ENCODE data around the gene DOLK.

Gene DOLK

DNA sequence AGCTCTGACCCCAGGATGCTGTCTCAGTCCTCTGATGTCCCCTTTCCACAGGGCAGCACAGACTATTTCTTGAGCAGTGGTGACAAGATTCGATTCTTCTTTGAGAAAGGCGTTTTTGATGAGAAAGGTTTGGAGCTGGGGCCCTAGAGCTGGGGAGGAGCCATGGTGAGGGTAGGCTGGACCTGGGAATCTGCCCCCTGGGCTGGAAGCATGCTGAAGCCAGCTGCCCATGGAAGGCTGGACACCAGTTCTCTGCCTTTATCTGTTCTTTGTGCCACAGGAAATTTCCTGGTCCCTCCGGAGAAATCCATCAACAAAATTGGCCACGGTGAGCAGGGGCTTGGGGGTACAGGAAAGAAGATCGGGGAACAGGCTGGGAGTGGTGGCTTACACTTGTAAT lies 13.7 kb downstream of the DOLK start:
- no peak for DNase-seq (ENCODE audit: low read depth in 2 of 2)

DNA sequence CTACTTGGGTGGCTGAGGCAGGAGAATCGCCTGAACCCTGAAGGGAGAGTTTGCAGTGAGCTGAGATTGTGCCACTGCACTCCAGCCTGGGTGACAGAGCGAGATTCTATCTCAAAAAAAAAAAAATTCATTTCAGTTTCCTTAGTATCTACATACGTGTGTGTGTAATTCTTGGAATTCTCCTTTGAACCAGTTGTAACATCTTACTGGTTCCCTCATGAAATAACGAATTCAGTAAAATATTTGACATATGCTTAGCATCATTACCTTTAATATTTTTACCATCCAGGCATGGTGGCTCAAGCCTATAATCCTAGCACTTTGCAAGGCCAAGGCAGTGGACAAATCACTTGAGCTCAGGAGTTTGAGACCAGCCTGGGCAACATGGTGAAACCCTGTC lies 17.8 kb downstream of the DOLK start:
- no peak for DNase-seq (ENCODE audit: low read depth in 2 of 2)

DNA sequence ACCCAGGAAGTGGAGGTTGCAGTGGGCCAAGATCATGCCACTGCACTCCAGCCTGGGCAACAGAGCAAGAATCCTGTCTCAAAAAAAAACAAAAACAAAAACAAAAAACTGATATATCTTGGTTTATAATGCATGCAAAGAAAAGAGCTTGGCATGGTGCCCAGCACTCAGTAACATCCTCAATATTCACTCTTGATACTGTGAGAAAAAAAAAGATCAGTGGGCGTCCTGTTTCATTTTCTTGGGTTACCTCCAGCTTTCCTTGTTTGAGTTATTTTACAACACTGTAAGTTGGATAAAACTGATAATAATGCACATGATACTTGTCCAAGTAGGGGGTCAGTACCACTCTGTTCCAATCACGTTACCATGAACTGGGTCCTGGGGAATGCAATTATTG lies 18.8 kb downstream of the DOLK start:
- DNase-seq (ENCODE audit: low read depth in 2 of 2), result no peak

DNA sequence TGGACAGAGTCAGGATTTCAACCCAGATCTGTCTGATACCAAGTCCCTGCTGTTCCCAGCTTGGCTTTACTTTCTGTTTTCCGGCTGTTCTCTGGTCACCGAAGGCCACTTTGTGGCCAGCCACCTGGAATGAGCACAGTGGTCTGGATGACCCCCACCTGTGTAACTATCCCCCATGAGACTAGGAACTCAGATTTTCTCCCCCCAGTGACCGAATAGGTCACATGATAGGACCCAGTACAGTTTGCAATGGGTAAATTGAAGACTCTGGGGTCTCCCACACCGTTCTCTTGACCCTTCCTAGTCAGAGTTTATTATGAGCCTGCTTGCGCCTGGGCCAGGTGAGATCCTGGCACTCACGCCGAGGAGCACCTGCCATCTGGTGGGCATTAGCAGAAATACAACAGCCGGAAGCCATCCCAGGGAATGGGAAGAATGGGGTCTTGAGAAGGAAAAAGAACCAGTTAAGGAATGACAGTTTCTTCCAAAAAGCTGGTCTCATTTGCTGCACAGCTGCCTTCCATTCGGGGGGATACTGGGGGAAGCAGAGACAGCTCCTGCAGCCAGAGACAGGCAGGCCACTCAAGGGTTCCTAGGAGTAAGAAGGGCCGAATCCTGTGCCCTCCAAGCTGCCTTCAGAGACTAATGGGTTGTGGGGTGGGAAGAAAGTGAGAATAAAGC lies 19.5 kb downstream of the DOLK start:
- DNase-seq (ENCODE audit: low read depth in 2 of 2), result no peak

DNA sequence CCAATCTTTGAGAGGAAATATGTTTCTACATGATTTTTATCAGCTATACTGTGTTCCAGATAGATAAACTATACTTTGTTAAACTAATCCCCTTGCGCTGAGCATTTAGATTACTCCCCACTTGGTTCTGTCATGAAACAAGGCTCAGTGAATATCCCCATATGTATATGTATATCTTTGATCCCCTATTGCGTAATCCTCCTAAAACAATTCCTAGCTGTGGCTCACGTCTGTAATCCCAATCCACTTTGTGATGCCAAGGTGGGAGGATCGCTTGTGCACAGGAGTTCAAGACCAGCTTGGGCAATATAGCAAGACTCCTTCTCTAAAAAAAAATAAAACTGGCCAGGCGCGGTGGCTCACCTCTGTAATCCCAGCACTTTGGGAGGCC lies 23.9 kb downstream of the DOLK start:
- DNase-seq (ENCODE audit: low read depth in 2 of 2), result no peak

DNA sequence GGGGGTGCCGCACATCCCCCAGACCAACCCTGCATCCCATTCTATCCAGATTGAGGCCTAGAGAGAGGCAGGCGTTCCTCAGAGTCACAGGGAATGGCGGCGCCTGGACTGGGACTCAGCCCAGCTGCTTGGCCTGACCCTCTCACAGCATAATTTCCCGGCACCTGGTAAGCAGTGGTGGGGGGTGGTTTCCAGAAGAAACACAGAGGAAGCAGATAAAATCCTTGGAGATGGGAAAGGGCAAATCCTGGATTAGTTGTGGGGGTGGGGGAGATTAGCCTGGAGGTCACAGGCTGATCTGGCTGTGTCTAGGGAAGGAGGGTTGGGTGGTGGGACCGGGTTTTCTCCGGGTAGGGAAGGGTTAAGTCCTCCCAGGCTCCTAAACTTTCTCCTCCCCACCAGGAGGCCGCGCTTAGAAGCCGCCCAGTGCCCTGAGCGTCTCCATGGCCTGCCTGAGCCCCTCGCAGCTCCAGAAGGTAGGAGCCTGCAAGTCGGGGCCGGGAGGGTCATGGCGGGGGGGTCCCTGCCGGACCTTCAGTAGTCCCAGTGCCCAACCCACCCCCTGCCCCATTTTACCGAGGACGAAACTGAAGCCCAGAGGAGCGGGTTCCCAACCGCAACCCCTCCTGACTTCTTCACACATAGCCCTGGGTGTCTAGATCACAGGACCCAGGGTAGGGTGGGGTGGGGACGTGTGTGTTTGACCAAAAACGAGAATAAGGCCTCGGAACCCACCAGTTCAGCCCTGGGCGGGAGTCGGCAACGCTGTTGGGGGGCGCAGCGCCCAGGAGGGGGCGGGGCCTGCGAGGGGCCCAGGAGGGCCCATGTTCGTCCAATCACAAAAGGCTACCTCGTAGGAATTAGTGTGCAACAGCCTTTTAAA lies 25.3 kb downstream of the DOLK start:
- DNase-seq (ENCODE audit: low read depth in 2 of 2), result no peak

DNA sequence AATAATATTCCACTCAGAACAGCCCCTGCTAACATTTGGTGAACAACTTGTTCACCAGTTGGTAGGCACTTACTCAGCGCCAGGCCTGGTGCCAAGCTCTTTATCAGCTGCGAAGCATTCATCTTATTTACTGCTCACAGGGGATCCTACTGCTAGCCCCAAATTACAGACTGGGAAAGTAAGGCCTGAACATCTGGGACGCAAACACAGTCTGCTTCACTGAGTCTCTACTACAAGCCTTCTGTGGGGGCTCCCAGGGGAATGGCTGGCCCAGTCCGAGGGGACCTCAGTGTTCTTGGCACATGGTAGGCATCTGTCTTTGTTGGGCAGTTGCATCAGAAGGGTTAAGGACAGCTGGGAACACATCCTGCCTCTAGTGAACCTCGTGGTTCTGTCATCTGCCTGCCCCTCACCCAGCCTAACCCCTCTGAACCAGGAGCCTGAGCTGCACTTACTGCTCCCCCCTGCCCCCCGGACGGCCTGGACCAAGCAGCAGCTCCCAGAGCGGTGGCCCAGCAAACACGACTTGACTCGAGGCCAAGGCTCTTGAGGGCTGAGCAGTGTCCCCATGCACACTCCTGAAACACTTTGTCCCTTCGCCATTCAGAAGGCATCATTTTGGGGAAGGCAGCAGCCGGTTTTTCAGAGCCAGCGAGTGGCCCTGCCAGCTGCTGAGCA lies 26.9 kb downstream of the DOLK start, which contains the start of gene PHYHD1:
TSS of gene PHYHD1 (plus strand) at position 602 of the 678 bp plus-strand sequence. CDS start 1,342 bp downstream, outside the sequence.
- DNase-seq (ENCODE audit: low read depth in 2 of 2), result no peak

DNA sequence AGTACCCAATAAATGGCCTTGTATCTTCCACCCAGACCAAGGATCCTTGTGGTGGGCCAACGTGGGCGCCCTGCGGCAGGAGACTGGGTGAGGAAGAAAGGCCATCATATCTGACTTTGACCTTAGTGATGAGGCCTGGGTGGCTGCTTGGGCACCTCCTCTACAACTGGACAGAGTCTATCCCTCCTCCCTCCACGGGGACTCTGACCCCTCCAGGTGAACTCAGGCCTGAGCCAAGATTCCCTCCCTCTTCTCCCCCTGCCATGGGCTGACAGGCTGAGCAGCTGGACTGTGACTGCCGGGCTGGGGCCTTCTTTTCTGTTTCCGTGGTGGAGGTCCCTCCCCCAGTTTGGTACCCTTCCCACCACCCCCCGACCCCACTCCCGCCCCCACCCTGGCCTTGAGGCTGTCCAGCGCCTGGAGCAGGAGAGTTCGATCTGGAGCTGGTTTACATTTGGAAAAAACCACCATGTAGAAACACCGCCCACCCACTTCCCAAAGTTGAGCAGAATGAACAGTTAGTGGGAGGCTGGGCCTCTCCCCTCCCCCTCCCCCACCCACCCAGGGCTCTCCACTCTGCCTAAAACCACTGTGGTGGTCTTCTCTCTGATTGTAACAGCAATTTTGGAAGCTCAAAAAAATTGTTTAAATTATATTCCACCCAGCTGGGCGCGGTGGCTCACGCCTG lies 27.9 kb downstream of the DOLK start:
- DNase-seq (ENCODE audit: low read depth in 2 of 2), result no peak

DNA sequence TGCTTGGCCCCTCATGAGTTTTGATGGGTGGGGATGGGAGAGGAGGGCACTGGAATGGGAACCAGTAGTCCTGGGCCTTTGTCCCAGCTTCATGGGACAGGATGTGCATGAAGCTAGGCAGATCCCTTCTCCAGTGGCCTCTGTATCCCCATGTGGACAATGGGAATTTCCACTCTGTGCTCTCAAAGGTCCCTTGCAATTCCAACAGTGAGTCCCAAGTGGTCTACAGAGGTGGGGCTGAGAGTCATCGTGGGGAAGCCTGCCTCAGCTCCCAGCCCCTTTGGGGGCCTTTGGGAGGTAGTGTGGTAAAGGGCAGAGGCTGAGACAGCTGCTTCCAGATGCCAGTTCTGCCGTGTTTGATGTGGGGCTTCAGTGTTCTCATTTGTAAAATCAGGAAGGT lies 28.5 kb downstream of the DOLK start:
- DNase-seq (ENCODE audit: low read depth in 2 of 2), result no peak

DNA sequence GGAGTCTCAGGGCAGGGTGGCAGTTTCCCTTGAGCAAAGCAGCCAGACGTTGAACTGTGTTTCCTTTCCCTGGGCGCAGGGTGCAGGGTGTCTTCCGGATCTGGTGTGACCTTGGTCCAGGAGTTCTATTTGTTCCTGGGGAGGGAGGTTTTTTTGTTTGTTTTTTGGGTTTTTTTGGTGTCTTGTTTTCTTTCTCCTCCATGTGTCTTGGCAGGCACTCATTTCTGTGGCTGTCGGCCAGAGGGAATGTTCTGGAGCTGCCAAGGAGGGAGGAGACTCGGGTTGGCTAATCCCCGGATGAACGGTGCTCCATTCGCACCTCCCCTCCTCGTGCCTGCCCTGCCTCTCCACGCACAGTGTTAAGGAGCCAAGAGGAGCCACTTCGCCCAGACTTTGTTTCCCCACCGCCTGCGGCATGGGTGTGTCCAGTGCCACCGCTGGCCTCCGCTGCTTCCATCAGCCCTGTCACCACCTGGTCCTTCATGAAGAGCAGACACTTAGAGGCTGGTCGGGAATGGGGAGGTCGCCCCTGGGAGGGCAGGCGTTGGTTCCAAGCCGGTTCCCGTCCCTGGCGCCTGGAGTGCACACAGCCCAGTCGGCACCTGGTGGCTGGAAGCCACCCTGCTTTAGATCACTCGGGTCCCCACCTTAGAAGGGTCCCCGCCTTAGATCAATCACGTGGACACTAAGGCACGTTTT lies 30.1 kb downstream of the DOLK start:
- DNase-seq (ENCODE audit: low read depth in 2 of 2), result no peak

DNA sequence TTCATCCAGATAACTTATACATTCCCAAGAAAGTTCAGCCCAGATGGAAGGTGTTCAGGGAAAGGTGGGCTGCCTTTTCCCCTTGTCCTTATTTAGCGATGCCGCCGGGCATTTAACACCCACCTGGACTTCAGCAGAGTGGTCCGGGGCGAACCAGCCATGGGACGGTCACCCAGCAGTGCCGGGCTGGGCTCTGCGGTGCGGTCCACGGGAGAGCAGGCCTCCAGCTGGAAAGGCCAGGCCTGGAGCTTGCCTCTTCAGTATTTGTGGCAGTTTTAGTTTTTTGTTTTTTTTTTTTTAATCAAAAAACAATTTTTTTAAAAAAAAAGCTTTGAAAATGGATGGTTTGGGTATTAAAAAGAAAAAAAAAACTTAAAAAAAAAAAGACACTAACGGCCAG lies 30.7 kb downstream of the DOLK start:
- DNase-seq (ENCODE audit: low read depth in 2 of 2), result no peak

DNA sequence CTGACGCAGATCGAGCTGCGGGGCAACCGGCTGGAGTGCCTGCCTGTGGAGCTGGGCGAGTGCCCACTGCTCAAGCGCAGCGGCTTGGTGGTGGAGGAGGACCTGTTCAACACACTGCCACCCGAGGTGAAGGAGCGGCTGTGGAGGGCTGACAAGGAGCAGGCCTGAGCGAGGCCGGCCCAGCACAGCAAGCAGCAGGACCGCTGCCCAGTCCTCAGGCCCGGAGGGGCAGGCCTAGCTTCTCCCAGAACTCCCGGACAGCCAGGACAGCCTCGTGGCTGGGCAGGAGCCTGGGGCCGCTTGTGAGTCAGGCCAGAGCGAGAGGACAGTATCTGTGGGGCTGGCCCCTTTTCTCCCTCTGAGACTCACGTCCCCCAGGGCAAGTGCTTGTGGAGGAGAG lies 31.2 kb downstream of the DOLK start:
- DNase-seq (ENCODE audit: low read depth in 2 of 2), result no peak

DNA sequence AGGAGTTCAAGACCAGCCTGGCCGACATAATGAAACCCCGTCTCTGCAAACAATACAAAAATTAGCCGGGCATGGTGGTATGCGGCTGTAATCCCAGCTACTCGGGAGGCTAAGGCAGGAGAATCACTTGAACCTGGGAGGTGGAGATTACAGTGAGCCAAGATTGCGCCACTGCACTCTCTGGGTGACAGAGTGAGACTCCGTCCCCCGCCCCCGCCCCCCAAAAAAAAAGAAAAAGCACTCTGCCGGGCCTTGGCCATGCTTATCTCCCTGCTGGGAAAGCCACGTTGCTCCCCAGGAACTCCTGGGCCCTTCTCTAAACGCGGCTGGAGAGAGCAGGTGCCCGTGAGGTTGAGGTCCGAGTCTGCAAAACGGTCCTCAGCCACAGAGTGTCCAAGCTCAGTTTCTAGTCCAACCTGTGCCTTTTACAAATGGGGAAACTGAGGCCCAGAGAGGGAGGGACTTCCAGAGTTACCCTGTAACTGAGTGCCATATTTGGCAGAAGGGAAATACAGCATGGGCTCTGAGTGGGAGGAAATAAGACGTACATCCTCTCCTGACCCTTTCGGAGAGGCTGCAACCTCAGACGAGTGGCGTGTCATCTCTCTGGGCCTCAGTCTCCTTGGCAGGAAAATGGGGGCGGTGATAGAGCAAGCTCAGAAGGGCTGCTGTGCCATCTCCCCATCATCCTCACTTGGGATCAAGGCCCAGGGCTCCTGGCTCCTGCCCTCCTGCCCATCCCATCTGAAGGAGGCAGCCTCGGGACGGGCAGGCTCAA lies 33.2 kb downstream of the DOLK start:
- no peak for DNase-seq (ENCODE audit: low read depth in 2 of 2)

DNA sequence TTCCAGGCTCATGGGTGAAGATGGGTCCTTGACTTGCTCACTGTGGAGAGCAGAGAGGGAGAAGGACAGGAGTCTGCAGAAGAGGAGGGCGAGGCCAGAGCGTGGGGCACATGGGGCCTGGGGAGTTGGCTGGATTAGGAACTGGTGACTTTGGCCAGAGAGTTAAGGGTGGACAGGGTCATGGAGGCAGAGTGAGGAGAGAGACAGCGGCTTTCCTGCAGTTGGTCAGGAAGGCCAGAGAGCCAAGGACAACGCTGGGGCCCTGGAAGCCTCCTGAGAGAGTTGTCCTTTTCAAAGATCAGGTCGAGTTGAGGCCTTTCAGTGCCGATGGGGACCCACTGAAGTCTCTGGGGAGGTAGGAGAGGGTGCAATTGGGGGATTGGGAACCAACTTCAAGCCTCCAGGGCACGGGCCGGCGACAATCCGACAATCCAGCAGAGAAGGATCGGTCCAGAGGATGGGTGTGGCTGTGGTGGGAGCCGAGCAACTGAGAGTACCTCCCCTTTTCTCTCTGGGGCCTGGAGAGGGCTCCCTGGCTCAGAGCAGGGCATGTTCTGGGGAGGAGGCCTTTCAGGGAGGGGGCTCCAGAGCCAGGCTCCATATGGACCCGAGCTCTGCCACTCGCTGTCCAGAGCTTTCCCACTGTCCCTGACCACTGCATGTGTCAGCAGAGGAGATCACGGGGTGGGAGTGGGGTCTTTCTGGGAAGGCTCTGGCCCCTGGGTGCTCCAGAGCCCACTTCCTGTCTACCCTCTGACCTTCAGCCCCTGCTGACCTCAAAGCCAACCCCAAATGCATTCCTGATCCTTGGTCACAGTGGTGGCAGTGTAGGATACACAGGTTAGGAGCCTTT lies 34.1 kb downstream of the DOLK start:
- DNase-seq (ENCODE audit: low read depth in 2 of 2), result no peak

DNA sequence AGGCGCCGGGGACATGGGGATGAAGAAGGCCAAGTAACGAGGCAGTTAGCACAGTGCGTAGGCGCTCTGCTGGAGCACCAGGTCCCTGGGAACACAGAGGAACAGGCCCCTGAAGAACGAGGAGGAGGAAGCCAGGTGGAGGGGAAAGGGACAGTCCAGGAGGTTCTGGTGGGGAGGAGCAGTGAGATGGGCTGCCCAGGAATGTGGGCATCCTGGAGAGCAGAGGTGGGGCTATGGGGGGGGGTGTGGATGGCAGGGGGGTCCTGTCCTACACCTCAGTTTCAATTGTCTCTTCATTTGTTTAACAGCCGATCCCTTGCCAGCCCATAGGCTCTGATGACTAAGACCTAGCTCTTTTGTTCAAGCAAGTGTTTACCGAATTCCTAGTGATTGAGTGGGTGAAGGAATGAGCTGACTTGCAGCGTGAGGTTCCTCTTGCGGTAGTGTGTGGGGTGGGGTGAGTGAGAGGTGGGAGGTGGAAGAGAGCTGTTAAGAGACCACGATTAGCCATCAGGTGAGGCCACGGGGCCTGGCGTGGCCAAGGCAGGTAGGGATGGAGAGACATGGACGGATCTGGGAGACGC lies 35.0 kb downstream of the DOLK start:
- DNase-seq (ENCODE audit: low read depth in 2 of 2), result no peak

DNA sequence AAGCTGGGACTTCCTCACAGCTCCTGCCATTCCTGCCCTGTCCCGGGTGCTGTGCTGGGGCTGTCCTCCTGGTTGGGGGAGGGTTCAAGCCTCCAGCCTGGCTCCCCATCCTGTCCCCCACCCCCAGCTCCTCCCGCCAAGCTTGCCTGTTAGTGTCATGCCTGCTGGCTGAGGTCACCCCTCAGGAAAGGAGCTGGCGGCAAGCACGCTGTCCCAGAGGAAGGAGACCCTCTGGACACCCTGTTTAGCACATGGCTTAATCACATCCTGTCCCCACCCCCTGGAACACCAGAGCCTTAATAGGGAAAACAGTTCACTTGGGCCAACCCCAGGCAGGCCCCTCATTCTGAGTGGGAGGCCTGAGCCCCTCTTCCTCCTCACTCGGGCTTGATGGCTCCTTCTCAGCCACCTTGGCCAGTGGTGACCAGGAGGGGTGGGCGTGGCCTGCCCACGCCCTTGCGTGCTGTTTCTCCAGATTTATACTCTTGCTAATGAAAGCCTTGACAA lies 35.8 kb downstream of the DOLK start:
- no peak for DNase-seq (ENCODE audit: low read depth in 2 of 2)

DNA sequence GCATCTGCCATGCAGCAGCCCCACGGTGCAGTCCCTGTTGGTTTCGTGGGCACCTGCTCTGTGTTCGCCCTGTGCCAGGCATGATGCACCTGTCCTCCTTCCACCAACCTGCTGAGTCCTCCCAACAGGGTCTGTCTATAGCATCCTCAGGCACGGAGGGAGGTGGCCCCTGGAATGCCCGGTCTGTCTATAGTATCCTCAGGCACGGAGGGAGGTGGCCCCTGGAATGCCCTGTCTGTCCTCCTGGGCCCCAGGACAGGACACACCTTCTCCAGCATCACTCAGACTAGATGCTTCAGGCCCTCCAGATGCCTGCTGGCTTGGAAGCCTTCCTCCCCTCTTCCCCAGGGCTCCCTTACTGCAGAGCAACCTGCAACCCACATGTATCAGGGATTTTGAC lies 36.5 kb downstream of the DOLK start:
- DNase-seq (ENCODE audit: low read depth in 2 of 2), result no peak

DNA sequence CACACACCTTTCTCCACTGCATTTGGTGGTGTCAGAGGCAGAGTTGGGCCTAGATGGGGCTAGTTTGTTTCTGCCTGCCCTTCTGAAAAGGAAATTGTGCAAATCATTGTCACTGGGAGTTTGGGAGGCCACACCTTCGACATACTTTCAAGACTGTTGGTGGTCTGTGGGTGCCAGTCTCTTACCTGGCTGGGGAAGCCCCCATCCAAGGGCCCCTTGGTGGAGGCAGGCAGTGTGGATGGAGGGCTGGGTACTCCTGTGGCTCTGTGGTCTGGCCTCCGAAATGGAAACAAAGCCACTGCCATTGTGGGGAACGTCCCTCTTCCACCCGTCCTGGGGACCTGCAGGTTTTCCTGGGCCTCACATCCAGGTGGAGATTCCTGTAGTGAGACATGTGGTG lies 37.5 kb downstream of the DOLK start:
- DNase-seq (ENCODE audit: low read depth in 2 of 2), result no peak

DNA sequence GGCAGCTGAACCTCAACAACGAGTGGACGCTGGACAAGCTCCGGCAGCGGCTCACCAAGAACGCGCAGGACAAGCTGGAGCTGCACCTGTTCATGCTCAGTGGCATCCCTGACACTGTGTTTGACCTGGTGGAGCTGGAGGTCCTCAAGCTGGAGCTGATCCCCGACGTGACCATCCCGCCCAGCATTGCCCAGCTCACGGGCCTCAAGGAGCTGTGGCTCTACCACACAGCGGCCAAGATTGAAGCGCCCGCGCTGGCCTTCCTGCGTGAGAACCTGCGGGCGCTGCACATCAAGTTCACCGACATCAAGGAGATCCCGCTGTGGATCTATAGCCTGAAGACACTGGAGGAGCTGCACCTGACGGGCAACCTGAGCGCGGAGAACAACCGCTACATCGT lies 39.0 kb downstream of the DOLK start:
- no peak for DNase-seq (ENCODE audit: low read depth in 2 of 2)
